Measurements from ENCODE around the gene C16orf89.
"Not testable (repeated sequence)": the region's sequence is repeated elsewhere in the genome, so short reads cannot be mapped to it uniquely, and the experiment has no call there.

C16orf89 gene

DNA sequence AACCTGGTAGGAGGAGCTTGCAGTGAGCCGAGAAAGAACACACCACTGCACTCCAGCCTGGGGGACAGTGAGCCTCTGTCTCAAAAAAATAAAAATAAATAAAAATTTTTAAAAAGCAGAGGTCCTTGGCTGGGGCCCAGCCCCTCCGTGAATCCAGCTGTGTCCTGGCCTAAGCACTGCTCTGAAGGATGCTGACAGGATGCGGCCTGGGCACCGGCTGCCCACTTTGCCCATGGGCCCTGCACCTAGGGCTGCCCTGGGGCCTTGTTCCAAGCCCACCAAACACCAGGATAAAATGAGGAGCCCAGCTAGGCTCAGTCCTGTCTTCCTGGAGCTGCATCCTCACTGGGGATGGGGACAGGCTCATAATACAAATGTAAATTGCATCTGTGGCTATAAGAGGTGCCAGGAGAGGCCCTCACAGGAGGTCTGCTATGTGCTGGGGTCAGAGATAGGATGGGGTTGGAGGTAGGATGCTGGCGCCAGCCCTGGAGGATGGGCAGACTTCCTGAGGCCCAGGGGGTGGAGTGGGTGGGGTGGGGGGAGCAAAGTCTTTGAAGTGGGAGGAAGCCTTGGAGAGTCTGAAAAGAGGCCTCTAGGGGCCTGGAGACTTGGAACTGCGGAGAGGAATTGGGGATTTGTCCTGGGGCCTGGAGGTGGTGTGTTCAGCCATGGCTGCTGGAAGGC lies 6.2 kb downstream of the C16orf89 start:
- no peak for DNase-seq

DNA sequence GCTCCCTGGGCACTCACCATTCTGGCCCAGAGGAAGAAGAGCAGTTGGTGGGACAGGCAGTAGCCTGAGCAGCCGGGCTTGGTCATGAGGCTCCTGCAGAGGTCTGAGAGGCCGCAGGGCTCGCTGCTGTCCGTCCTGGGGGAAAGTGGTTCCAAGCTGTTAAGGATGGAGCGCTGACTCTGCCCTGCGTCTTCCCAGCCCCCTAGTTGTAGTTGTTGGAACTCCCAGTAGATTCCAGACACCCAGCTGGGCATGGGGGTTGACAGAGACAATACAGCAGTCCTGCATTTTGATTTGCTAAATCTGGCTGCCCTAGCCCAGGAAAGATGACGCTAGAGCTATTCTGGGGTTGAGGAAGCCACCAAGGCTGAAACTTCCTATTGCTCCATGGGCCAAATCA lies 7.3 kb downstream of the C16orf89 start:
- no peak for DNase-seq

DNA sequence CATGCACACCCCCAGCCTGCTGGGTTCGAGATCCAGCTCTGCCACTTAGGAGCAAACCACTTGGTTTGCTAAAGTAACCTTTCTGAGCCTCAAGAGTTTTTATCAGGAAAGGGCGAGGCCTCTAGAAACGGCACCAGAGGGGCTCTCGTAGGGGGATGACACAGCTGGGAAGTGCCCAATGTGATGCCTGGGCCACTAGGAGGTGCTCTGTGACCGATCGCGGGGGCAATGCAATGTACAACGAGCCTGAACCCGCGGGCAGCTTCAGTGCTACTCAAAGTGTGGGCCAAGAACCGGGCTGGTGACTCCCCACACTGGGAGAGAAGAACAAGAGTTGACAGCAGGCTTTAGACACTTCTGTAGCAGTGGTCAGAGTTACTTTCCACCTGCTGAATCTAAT lies 9.4 kb downstream of the C16orf89 start:
- peak; percentile 32 to 45 for DNase-seq

DNA sequence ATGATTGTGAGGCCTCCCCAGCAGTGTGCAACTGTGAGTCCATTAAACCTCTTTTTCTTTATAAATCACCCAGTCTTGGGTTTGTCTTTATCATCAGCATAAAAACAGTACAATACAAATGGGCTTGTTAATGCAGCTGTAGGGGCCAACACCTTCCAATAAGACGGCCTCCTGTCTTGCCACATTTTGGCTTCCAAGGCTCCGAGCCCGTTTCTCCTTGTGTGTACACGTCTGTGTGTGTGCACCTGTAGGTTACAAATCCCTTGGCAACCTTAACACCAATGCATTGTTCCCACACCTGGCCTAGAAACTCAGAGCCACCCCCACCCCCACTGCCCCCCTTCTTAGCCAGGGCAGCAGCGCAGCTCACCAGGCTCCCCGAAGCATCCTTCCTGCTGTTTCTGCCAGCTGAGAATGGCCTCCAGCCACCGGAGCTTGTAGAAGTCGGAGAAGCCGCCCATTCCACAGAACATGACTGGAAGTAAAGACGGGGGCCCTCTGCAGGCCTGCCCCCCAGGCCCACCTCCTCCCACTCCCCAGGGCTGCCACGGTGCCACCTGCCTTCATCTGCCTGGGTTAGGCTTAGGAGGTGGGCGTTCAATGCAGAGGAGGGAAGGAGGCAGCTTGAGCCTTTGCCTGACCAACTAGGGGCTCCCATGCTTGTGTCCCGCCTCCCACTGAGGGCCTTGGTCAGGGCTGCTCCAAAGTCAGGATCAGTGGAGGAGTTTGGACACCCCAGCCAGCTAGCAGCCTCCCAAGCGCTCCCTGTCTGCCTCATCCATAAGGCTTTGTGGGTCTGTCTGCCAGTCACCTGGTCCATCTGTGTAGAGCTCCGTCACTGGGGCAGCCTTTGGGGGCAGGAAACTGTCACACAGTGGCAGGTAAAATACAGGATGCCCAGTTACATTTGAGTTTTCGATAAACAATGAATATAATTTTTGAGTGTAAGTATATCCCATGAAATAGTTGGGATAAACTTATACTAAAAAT lies 10.6 kb downstream of the C16orf89 start:
- no peak for DNase-seq

DNA sequence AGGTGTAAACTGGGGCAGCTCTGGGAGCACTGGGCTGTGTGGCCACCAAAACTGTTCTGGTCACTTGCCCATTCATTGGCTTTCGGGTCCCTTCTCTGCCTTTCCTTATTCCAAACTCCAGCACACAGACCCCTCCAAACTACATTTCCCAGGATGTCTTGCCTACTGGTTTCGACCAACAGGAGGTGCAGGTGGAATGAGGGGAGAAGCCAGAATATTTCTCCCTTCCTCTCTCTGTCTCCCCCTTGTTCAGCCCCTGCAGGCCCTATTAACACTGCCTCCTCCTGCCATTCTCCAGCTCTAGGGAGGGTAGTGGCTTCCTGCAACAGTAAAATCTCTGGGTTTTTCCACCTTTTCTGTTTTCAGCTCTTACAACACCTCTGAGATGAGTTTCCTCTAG lies 18.8 kb downstream of the C16orf89 start:
- no peak for DNase-seq

DNA sequence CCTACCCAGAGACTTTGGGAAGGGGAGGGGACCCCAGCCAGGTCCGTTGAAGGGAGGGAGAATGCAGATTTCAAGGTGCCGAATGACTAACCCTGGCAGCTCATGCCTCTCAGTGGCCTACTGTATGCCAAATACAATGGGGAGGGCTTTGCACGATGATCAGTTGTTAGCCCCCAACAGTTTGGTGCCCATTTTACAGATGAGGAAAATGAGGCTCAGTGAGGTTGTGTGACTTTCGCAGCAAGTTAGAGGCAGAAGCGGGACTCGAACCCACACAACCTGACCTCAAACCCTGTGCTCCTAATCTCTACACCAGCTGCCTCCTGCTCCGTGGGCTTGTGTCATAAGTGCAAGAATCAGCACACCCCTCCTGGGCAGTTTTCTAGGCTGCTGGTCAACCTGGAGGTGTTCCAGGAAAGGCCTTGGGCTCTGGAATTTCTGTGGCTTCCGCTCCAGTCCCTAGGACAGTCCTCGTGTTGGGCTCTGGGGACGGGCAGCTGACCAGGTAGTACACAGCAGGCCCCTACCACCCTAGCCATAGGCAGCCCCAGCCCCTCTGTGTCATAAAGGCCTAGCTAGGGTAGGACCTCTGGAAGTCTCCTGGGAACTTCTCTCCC lies 20.1 kb downstream of the C16orf89 start:
- no peak for DNase-seq

DNA sequence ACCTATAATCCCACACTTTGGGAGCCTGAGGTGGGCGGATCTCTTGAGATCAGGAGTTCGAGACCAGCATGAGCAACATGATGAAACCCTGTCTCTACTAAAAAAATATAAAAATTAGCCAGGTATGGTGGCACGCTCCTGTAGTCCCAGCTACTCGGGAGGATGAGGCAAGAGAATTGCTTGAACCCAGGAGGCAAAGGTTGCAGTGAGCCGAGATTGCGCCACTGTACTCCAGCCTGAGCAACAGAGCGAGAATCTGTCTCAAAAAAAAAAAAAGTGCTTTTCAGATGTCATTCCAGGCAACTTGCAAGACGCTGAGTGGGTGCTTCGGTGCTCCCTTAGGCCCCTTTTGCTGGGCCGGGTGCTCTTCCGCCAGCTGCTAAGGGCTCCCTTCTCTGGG lies 21.2 kb downstream of the C16orf89 start:
- not testable (repeated sequence) for DNase-seq

DNA sequence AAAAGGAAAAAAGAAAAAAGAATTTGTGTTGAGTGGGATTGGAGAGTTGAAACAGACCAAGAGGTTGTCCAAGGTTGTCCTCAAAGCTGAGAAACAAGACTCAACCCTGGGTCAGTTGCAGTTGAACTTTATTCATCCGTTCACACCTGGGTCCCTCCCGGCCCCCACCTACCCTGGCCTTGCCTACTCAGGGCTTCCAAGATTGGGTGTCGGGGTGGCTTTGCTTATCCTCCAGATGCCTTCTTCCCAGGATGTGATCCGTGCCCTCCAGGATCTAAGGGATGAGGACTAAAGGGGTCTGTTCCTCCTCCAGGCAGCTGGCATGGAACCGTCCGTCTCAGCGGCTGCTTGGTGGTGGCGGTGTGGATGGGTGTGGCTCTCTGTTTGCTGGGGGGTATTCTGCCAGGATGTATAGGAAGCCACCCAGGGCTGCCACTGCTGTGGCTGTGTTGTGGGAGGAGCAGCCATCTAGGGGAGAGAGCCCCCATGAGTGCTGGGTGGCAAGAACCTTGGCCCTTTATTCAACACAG lies 21.7 kb downstream of the C16orf89 start:
- DNase-seq: no peak

DNA sequence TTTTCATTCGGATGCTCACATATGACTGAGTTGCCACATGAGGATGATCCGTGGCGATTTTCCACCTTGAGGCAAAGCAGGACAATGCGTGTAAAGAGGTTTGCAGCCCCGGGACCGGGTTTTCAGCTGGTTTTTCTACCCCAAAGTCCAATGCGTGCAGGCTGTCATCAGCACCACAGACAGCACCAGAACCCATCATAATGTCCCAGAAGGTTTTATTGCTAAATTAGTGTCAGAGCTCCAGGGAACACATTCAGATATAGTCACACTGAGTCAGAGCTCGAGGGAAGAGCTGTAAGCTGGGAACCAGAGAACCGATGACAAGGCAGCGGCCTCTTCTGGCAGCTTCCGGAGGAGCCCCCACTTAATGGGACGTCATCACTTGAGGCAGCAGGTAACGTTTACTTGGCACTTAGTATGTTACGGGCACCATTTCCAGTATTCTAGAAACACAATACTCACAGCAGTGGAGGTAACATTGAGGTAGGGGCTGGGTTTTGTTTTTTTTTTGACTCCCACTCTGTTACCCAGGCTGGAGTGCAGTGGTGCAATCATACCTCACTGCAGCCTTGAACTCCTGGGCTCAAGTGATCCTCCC lies 23.1 kb downstream of the C16orf89 start:
- no peak for DNase-seq

DNA sequence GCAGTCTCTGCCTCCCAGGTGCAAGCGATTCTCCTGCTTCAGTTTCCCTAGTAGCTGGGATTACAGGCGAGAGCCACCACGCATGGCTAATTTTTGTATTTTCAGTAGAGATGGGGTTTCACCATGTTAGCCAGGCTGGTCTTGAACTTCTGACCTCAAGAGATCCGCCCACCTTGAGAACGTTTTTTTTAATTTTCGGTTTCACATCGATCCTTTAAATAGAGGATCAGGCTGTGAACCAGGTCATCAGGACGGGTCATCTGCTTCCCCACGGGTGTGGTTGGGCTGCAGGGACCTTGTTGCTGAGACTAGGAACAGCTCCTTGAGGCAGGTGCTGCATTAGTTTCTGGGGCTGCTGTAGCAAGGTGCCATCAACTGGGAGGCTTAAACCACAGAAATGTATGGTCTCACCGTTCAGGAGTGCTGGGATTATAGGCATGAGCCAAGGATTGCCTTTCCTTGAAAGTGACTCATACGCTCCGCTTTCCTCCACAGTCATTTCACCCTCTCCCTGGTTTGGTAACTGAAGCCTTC lies 24.1 kb downstream of the C16orf89 start:
- no peak for DNase-seq

DNA sequence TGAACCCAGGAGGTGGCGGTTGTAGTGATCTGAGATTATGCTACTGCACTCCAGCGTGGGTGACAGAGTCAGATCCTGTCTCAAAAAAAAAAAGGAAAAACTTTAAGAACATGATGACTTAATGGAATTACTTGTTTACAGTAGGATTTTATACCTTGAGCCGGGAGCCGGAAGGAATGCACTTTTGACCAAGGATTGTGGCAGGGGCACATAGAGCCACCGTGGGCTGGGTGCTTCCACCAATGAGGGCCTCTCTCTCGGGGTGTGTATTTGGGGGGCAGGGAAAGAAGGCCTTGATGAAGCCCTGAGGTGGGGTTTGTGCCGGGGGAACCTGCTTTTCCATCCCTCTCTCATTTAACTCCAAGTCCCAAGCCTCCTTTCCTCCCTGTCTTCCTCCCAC lies 25.3 kb downstream of the C16orf89 start:
- no peak for DNase-seq

DNA sequence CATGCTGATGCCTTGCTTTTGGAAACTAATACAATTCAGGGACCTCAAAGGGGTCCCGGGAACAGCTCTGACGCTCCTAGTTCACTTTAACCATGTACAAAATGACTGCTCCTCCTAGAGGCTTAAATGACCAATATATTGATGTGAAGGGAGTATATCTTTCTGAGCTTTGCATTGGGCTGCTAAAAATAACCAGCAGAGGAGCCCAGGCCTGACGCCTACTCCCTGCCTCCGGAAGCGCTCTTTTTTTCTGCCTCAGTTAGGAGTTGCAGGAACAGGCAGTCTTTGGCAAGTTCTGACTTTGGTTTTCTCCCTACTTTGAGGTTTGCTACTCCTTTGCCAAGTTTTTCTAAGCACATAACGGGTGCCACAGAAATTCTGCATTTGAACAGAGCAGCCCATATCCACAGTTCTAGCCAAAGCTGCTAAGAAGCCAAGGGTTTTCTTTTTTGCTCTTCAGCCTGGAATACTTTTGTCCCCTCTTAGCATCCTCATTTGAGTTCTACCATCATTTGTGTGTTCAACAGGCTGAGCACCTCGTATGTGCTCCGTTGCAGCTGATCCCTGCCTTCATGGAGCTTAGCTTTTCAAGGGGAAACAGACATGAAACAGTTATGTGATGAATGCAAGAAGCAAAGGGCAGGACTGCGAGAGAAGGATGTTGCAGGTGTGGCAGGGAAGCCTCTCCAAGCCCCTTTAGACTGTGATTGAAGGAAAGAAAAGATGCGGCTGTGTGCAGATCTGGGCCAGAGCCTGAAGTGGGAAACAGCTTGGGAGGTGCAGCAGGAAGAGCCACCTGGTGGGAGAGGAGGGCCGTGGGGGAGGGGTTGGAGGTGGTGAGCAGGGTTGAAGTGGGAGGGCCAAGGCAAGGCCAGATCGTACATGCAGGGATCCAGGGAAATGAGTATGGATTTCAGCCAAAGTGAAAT lies 29.3 kb downstream of the C16orf89 start:
- no peak for DNase-seq

DNA sequence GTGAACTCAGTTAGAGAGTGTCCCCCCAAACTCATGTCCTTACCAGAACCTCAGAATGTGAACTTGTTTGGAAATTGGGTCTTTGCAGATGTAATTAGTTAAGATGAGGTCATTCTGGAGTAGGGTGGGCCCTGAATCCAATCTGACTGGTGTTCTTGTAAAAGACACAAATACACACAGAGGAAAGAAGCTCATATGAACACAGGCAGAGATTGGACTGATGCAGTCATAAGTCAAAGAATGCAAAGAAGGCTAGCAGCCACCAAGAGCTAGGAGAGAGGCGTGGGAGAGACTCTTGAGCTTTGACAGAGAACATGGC lies 29.9 kb downstream of the C16orf89 start:
- no peak for DNase-seq

DNA sequence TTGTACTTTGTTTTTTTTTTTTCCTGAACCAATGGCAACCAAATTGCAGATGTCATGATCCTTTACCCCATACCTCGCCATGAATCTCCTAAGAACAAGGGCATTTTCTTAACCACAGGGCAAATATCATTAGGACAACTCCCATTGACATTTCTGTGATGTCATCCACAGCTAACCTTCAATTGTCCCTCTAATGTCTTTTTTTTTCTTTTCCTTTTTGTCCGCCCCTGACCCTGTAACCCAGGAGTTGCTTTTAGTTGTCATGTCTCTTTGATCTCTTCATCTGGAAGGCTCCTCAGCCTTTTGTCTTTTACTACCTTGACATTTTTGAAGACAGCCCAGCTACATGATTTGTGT lies 31.6 kb downstream of the C16orf89 start:
- no peak for DNase-seq

DNA sequence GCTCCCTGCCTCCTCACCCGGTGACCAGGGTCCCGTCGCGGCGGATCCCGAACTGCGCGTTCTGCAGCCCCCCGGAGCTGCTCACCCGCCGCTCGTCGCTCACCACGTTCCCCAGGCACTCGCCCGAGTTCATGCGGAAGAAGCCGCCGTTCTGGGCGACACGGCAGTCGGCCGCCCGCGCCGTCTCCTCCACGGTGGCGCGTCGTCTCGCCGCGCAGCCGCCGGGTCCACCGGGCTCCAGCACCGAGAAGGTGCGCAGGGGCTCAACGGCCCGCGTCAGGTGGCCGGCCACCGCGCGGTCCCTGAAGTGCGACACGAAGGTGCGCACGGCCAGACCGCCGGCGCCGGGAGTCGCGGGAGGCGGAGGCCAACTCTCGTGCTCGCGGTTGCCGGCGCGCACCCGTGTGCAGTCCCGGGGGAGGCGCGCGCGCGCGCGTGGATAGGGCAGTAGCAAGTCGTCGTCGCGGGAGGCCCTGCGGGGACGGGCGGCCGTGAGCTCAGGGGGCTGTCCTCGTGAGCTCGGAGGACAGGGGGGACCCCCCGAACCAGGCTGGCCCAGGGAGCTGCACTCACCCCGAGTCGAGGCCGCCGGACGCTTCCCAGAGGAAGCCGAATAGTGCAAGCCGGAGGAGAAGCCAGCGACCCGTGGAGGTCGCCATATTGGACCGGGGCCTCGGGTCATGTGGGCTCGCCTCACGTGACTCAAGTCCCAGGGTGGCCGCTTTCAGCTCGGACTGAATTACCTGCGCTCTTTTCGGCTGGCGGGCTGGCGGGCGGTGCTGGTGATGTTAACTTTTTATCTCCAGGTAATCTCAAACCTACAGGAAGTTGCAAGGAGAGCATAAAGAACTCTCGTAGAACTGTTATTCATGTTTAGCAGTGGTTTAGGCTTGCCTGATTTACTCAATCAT lies 32.2 kb downstream of the C16orf89 start, which contains the start of gene NAGPA:
Gene NAGPA (minus strand): TSS at position 680 of the 911 bp plus-strand sequence. CDS start 21 bp downstream, at position 659.
- DNase-seq: peak; percentile 82 to 83

DNA sequence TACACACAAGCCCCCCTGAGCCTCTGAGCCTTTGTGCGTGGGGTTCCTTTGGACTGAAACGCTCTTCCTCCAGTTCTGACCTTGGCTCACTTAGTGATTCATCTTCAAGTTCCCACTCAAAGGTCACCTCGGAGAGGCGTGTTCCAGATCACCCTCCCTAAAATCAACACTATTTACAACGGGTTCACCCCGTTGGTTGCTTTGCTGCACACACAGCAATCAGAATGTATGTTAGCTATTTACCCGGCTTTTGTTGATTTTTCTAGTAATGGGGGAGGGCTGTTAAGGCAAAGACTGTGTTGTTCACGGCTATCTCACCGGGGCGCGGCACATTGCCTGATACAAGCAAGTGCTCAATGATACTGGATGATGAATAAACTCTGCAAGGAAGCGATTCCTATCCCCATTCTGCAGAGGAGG lies 33.0 kb downstream of the C16orf89 start:
- no peak for DNase-seq

DNA sequence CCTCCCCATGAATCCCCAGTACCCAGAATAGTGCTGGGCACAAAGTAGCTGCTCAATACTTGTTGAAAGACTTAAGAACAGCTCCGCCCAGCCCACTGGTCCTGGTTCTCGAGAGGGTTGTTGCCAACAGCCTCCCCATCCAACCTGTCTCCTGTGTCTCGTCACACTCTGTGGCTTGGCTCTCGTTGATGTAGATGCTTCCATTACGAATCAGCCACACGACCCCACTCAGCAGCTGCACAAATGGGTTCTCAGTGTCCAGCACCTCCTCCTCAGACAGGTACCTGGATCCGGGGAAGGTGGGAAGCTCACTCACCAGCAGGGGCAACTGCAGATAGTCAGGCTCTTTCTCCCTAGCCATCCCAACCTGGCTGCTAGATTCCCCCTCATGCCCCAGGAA lies 34.2 kb downstream of the C16orf89 start:
- DNase-seq: no peak

DNA sequence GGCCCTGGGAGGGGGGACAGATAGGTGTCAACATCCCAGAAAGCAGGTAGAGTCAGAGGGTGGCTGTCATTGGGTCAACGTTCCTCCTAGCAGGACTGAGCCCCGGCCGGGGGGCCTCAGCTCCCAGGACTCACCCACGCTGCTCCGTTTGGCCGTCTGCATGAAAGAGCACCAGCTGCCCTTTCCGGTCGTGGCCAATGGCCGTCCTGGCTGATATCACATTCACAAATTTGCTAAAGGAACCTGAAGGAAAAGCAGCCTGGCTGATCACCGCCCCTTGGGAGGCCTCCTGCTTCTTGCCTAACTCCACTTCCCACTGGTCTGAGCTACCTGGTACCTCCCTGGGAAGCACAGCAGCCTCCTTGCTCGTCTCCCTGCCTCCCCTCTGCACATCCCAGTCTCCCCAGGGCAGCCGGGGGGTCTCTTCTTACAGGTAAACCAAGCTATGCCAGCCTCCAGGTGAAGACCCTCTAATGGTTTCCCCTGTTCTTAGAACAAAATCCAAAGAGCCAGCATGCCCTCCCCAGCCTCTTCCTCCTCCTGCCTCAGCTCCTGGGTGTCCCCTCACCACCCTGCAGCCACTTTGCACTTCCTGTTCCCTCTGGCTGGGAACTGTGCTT lies 35.4 kb downstream of the C16orf89 start:
- DNase-seq: no peak

DNA sequence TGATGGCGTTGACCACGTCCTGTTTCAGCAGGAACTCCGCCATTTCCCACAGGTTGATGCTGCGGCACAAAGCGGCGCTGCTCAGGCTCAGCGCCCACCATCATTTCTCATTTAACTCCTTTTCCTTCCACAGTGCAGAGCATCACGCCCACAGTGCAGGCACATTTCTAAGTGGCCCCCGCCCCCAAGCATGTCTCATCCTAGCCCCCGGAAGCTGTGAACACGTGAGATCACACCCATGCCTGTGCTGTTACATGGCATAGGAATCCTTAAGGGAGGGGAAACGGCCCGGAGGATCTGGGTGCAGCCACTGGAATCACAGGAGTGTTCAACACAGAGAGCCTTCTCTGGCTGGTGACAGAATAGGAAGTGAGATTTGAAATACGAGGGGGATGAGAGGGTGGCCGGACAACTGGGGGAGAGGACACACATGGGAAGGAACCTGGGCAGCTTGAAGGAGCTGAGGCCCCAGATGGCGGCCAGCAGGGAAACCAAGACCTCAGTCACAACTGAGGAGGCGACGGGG lies 36.7 kb downstream of the C16orf89 start:
- no peak for DNase-seq

All from CD4-positive, alpha-beta T cell treated with Interleukin-1 beta for 1 hour (primary cell).